ENCODE measurements around the gene TFCP2L1. TPM values are rescaled to one million over a fixed set of nuclear protein-coding genes. Genes with fewer than 3 reads are reported as not detected.

Gene TFCP2L1
- total and polyA plus RNA-seq, 9 donors, result under 0.01 to 0.45 (median 0.25) TPM

- Histone ChIP-seq H3K27me3 (ENCODE audit: control insufficient read depth, insufficient read depth, low read length) (peaks cover 15% of the 10 kb centered on the region), H3K27ac (ENCODE audit: low read length) (no peak overlapping the region), H3K4me3 (ENCODE audit: low read length) (no peak overlapping the region), H3K36me3 (ENCODE audit: control insufficient read depth, insufficient read depth, low read length) (no peaks in the 10 kb centered on the region), H3K4me1 (ENCODE audit: control insufficient read depth, insufficient read depth, low read length) (no peaks in the 10 kb centered on the region), H3K9me3 (replicated peaks; ENCODE audit: control insufficient read depth, low read depth, low read length) (no peaks in the 10 kb centered on the region)
- DNase-seq, result no peak
- WGBS (ENCODE audit: insufficient coverage), result 84% methylated on average over 8 of the region's 16 CpGs
These were observed 41.1 kb downstream of the TFCP2L1 start for GRCh38 chr2:121243821-121244460.

GRCh38 chr2:121242976-121243375 is 42.0 kb downstream of the TFCP2L1 start:
- Histone ChIP-seq H3K36me3 (ENCODE audit: control insufficient read depth, insufficient read depth, low read length) (no peaks in the 10 kb centered on the region), H3K27ac (ENCODE audit: low read length) (no peak overlapping the region), H3K4me3 (ENCODE audit: low read length) (no peak overlapping the region), H3K4me1 (ENCODE audit: control insufficient read depth, insufficient read depth, low read length) (no peaks in the 10 kb centered on the region), H3K9me3 (replicated peaks; ENCODE audit: control insufficient read depth, low read depth, low read length) (no peaks in the 10 kb centered on the region), H3K27me3 (ENCODE audit: control insufficient read depth, insufficient read depth, low read length) (peaks cover 16% of the 10 kb centered on the region)
- WGBS (ENCODE audit: insufficient coverage), result 82% methylated on average over 9 of the region's 9 CpGs
- DNase-seq, result no peak

GRCh38 chr2:121242175-121242875 is 42.7 kb downstream of the TFCP2L1 start:
- Histone ChIP-seq H3K36me3 (ENCODE audit: control insufficient read depth, insufficient read depth, low read length) (no peaks in the 10 kb centered on the region), H3K27me3 (ENCODE audit: control insufficient read depth, insufficient read depth, low read length) (peaks cover 15% of the 10 kb centered on the region), H3K4me3 (ENCODE audit: low read length) (no peak overlapping the region), H3K4me1 (ENCODE audit: control insufficient read depth, insufficient read depth, low read length) (no peaks in the 10 kb centered on the region), H3K27ac (ENCODE audit: low read length) (no peak overlapping the region), H3K9me3 (replicated peaks; ENCODE audit: control insufficient read depth, low read depth, low read length) (no peaks in the 10 kb centered on the region)
- 82% methylated on average over 14 of the region's 16 CpGs for WGBS (ENCODE audit: insufficient coverage)
- no peak for DNase-seq

- no peaks in the 10 kb centered on the region for H3K4me1 ChIP-seq (ENCODE audit: control insufficient read depth, insufficient read depth, low read length)
- H3K27me3 ChIP-seq (ENCODE audit: control insufficient read depth, insufficient read depth, low read length), result peaks cover 16% of the 10 kb centered on the region
- no CpG with 5 or more reads among the region's 3 CpGs for WGBS (ENCODE audit: insufficient coverage)
- H3K27ac ChIP-seq (ENCODE audit: low read length), result no peak overlapping the region
- no peak overlapping the region for H3K4me3 ChIP-seq (ENCODE audit: low read length)
- no peaks in the 10 kb centered on the region for H3K36me3 ChIP-seq (ENCODE audit: control insufficient read depth, insufficient read depth, low read length)
- no peak for DNase-seq
- H3K9me3 ChIP-seq (replicated peaks; ENCODE audit: control insufficient read depth, low read depth, low read length), result no peaks in the 10 kb centered on the region
These were observed 43.5 kb downstream of the TFCP2L1 start for GRCh38 chr2:121241466-121241865.

GRCh38 chr2:121240436-121240835 is 44.6 kb downstream of the TFCP2L1 start:
- DNase-seq, result no peak
- H3K4me1 ChIP-seq (ENCODE audit: control insufficient read depth, insufficient read depth, low read length), result no peaks in the 10 kb centered on the region
- peaks cover 17% of the 10 kb centered on the region for H3K27me3 ChIP-seq (ENCODE audit: control insufficient read depth, insufficient read depth, low read length)
- no peak overlapping the region for H3K4me3 ChIP-seq (ENCODE audit: low read length)
- no peak overlapping the region for H3K27ac ChIP-seq (ENCODE audit: low read length)
- no peaks in the 10 kb centered on the region for H3K9me3 ChIP-seq (replicated peaks; ENCODE audit: control insufficient read depth, low read depth, low read length)
- no peaks in the 10 kb centered on the region for H3K36me3 ChIP-seq (ENCODE audit: control insufficient read depth, insufficient read depth, low read length)
- WGBS (ENCODE audit: insufficient coverage), result 92% methylated on average over 4 of the region's 6 CpGs

- H3K27me3 ChIP-seq (ENCODE audit: control insufficient read depth, insufficient read depth, low read length), result peaks cover 17% of the 10 kb centered on the region
- no peaks in the 10 kb centered on the region for H3K9me3 ChIP-seq (replicated peaks; ENCODE audit: control insufficient read depth, low read depth, low read length)
- no peaks in the 10 kb centered on the region for H3K36me3 ChIP-seq (ENCODE audit: control insufficient read depth, insufficient read depth, low read length)
- H3K4me3 ChIP-seq (ENCODE audit: low read length), result no peak overlapping the region
- peaks cover under 1% of the 10 kb centered on the region for H3K4me1 ChIP-seq (ENCODE audit: control insufficient read depth, insufficient read depth, low read length)
- 47% methylated on average over 2 of the region's 5 CpGs for WGBS (ENCODE audit: insufficient coverage)
- DNase-seq, result no peak
- H3K27ac ChIP-seq (ENCODE audit: low read length), result no peak overlapping the region
These were observed 45.0 kb downstream of the TFCP2L1 start for GRCh38 chr2:121239969-121240368.

- no peaks in the 10 kb centered on the region for H3K9me3 ChIP-seq (replicated peaks; ENCODE audit: control insufficient read depth, low read depth, low read length)
- DNase-seq, result no peak
- H3K4me1 ChIP-seq (ENCODE audit: control insufficient read depth, insufficient read depth, low read length), result peaks cover 6% of the 10 kb centered on the region
- H3K4me3 ChIP-seq (ENCODE audit: low read length), result no peak overlapping the region
- WGBS (ENCODE audit: insufficient coverage), result 93% methylated on average over 13 of the region's 15 CpGs
- H3K36me3 ChIP-seq (ENCODE audit: control insufficient read depth, insufficient read depth, low read length), result no peaks in the 10 kb centered on the region
- peaks cover 17% of the 10 kb centered on the region for H3K27me3 ChIP-seq (ENCODE audit: control insufficient read depth, insufficient read depth, low read length)
- H3K27ac ChIP-seq (ENCODE audit: low read length), result no peak overlapping the region
These were observed 45.5 kb downstream of the TFCP2L1 start for GRCh38 chr2:121239471-121239870.

- H3K27me3 ChIP-seq (ENCODE audit: control insufficient read depth, insufficient read depth, low read length), result peaks cover 17% of the 10 kb centered on the region
- WGBS (ENCODE audit: insufficient coverage), result 69% methylated on average over 4 of the region's 4 CpGs
These were observed 46.2 kb downstream of the TFCP2L1 start for GRCh38 chr2:121238828-121239227.

GRCh38 chr2:121237980-121238665 is 46.9 kb downstream of the TFCP2L1 start:
- WGBS (ENCODE audit: insufficient coverage), result 79% methylated on average over 5 of the region's 16 CpGs
- Histone ChIP-seq H3K27ac (ENCODE audit: low read length) (no peak overlapping the region), H3K36me3 (ENCODE audit: control insufficient read depth, insufficient read depth, low read length) (no peaks in the 10 kb centered on the region), H3K9me3 (replicated peaks; ENCODE audit: control insufficient read depth, low read depth, low read length) (no peaks in the 10 kb centered on the region), H3K4me1 (ENCODE audit: control insufficient read depth, insufficient read depth, low read length) (peaks cover 6% of the 10 kb centered on the region), H3K4me3 (ENCODE audit: low read length) (no peak overlapping the region), H3K27me3 (ENCODE audit: control insufficient read depth, insufficient read depth, low read length) (peaks cover 17% of the 10 kb centered on the region)
- DNase-seq, result no peak

More at GRCh38 chr2:121238828-121239227, 46.2 kb downstream of the TFCP2L1 start:
- no peaks in the 10 kb centered on the region for H3K9me3 ChIP-seq (replicated peaks; ENCODE audit: control insufficient read depth, low read depth, low read length)
- H3K36me3 ChIP-seq (ENCODE audit: control insufficient read depth, insufficient read depth, low read length), result no peaks in the 10 kb centered on the region
- no peak overlapping the region for H3K27ac ChIP-seq (ENCODE audit: low read length)
- no peak for DNase-seq
- peaks cover 6% of the 10 kb centered on the region for H3K4me1 ChIP-seq (ENCODE audit: control insufficient read depth, insufficient read depth, low read length)
- no peak overlapping the region for H3K4me3 ChIP-seq (ENCODE audit: low read length)

- no peaks in the 10 kb centered on the region for H3K36me3 ChIP-seq (ENCODE audit: control insufficient read depth, insufficient read depth, low read length)
These were observed 47.5 kb downstream of the TFCP2L1 start for GRCh38 chr2:121237336-121237979.

More at GRCh38 chr2:121237336-121237979, 47.5 kb downstream of the TFCP2L1 start:
- Histone ChIP-seq H3K27ac (ENCODE audit: low read length) (no peak overlapping the region), H3K4me3 (ENCODE audit: low read length) (no peak overlapping the region), H3K9me3 (replicated peaks; ENCODE audit: control insufficient read depth, low read depth, low read length) (no peaks in the 10 kb centered on the region), H3K27me3 (ENCODE audit: control insufficient read depth, insufficient read depth, low read length) (peaks cover 12% of the 10 kb centered on the region), H3K4me1 (ENCODE audit: control insufficient read depth, insufficient read depth, low read length) (peaks cover 6% of the 10 kb centered on the region)
- 87% methylated on average over 18 of the region's 20 CpGs for WGBS (ENCODE audit: insufficient coverage)
- DNase-seq, result no peak

Data from muscle of leg (tissue), 11 donors.